Tibial nerve (tissue), 4 donors: Measurements from ENCODE around the gene OR2AP1. TPM values are rescaled to one million over a fixed set of nuclear protein-coding genes. Genes with fewer than 3 reads are reported as not detected.
"Not testable (repeated sequence)": the region's sequence is repeated elsewhere in the genome, so short reads cannot be mapped to it uniquely, and the experiment has no call there.

Experiments
- DNase-seq, 2 donors: peaks; one replicate each; pipeline ENCODE4 v3.0.0-alpha.2; 2019; ENCODE audit warnings: low spot score in 2 of 2
- H3K27ac ChIP-seq, 4 donors: fragments of 200-600 bp; sonication (generic) in 3 of 4; one replicate each; pipeline ENCODE4 v1.5.1; 2017 to 2019; ENCODE audit warnings: mild to moderate bottlenecking in 1 of 4
- H3K27me3 ChIP-seq, 2 donors: fragments of 200-600 bp; sonication (generic) in 1 of 2; one replicate each; pipeline versions ENCODE4 v1.5.1 to v1.6.0; 2017 to 2019
- H3K36me3 ChIP-seq, 3 donors: fragments of 200-600 bp; sonication (generic); one replicate each; pipeline ENCODE4 v1.5.1; 2018 to 2019
- H3K4me1 ChIP-seq, 4 donors: fragments of 200-600 bp; sonication (generic) in 3 of 4; one replicate each; pipeline ENCODE4 v1.5.1; 2017 to 2019
- H3K4me3 ChIP-seq, 4 donors: fragments of 200-600 bp; sonication (generic) in 3 of 4; one replicate each; pipeline ENCODE4 v1.5.1; 2017 to 2019; ENCODE audit warnings: mild to moderate bottlenecking in 1 of 4, moderate library complexity in 1 of 4
- H3K9me3 ChIP-seq, 4 donors: fragments of 200-600 bp; sonication (generic) in 3 of 4; one replicate each; pipeline ENCODE4 v1.5.1; 2017 to 2019
- CTCF ChIP-seq, 5 experiments: fragments of 200-600 bp in 3 of 5; fragments of 450-650 bp in 2 of 5; sonication (generic) in 3 of 5; IDR thresholded peaks; one replicate each; pipeline ENCODE4 v1.5.1; 2016 to 2019; ENCODE audit warnings: antibody characterized with exemption in 5 of 5, mild to moderate bottlenecking in 3 of 5, moderate library complexity in 2 of 5
- EP300 ChIP-seq, 2 donors: sonication (generic); formaldehyde crosslinking; IDR thresholded peaks; one replicate each; pipeline ENCODE4 v1.6.1; 2017; ENCODE audit warnings: antibody characterized with exemption in 2 of 2, mild to moderate bottlenecking in 1 of 2
- POLR2A ChIP-seq, 2 donors: fragments of 450-650 bp; IDR thresholded peaks; one replicate each; pipeline ENCODE4 v1.6.1; 2017; ENCODE audit warnings: antibody characterized with exemption in 2 of 2, mild to moderate bottlenecking in 2 of 2, moderate library complexity in 2 of 2
- WGBS, 2 donors: methylation state at CpG; one replicate each; pipeline ENCODE4 v1.1.5; 2018; 5-methylcytosine and 5-hydroxymethylcytosine counted together
- total RNA-seq, 4 donors: library from RNA; depleted of rRNA; stranded (reverse); fragments of >200 nt; gene quantifications; one replicate each; pipeline ENCODE4 v1.1.0, GENCODE V29; 2016

Gene OR2AP1
- total RNA-seq, 4 donors from 2014 or later: not detected

- Histone ChIP-seq H3K36me3 (no peaks in the 10 kb centered on the region), H3K27ac (no peak overlapping the region), H3K4me1 (no peaks in the 10 kb centered on the region), H3K4me3 (no peak overlapping the region), H3K9me3 (peaks cover 0 to 24% (median 0%) of the 10 kb centered on the region in 4 donors), H3K27me3 (no peaks in the 10 kb centered on the region)
- TF ChIP-seq EP300 (IDR thresholded peaks at IDR 0.05): no peak
- TF ChIP-seq CTCF (IDR thresholded peaks at IDR 0.05): no peak
- TF ChIP-seq POLR2A (IDR thresholded peaks at IDR 0.05): no peak
- no peak for DNase-seq
- WGBS, 2 donors: 95 to 100% methylated on average over 2 of the region's 2 CpGs
Observed at GRCh38 chr12:55582066-55582465, 9.8 kb downstream of the OR2AP1 start.

GRCh38 chr12:55585817-55586216 is 13.5 kb downstream of the OR2AP1 start:
- peaks cover 0 to 21% (median 0%) of the 10 kb centered on the region in 4 donors for H3K9me3 ChIP-seq
- no peak for DNase-seq
- H3K36me3 ChIP-seq: no peaks in the 10 kb centered on the region
- TF ChIP-seq EP300 (IDR thresholded peaks at IDR 0.05): no peak
- TF ChIP-seq POLR2A (IDR thresholded peaks at IDR 0.05): no peak
- no peak for TF ChIP-seq CTCF (IDR thresholded peaks at IDR 0.05)
- H3K27ac ChIP-seq: no peak overlapping the region
- no peaks in the 10 kb centered on the region for H3K4me1 ChIP-seq
- no peaks in the 10 kb centered on the region for H3K27me3 ChIP-seq
- no peak overlapping the region for H3K4me3 ChIP-seq
- 79 to 89% methylated on average over 2 of the region's 2 CpGs for WGBS, 2 donors

GRCh38 chr12:55590152-55590551 is 17.9 kb downstream of the OR2AP1 start:
- not testable (repeated sequence) for H3K4me1 ChIP-seq, H3K27me3 ChIP-seq, H3K4me3 ChIP-seq, H3K27ac ChIP-seq, DNase-seq, H3K36me3 ChIP-seq
- H3K9me3 ChIP-seq: peaks cover 0 to 19% (median 0%) of the 10 kb centered on the region in 4 donors
- 63 to 71% methylated on average over 12 of the region's 12 CpGs for WGBS, 2 donors

- Histone ChIP-seq H3K4me1 (no peaks in the 10 kb centered on the region), H3K9me3 (no peaks in the 10 kb centered on the region), H3K27me3 (no peaks in the 10 kb centered on the region), H3K27ac (no peak overlapping the region), H3K4me3 (no peak overlapping the region), H3K36me3 (no peaks in the 10 kb centered on the region)
- WGBS, 2 donors: 55 to 62% methylated on average over 8 of the region's 8 CpGs
- DNase-seq: no peak
- TF ChIP-seq POLR2A (IDR thresholded peaks at IDR 0.05) (no peak), CTCF (IDR thresholded peaks at IDR 0.05) (no peak), EP300 (IDR thresholded peaks at IDR 0.05) (no peak)
Observed at GRCh38 chr12:55607821-55608594, 35.7 kb downstream of the OR2AP1 start.

GRCh38 chr12:55610598-55610997 is 38.3 kb downstream of the OR2AP1 start:
- no peaks in the 10 kb centered on the region for H3K4me1 ChIP-seq
- H3K27ac ChIP-seq: no peak overlapping the region
- peaks cover 0 to 15% (median 0%) of the 10 kb centered on the region in 4 donors for H3K9me3 ChIP-seq
- no peak overlapping the region for H3K4me3 ChIP-seq
- no peak for DNase-seq
- no peaks in the 10 kb centered on the region for H3K27me3 ChIP-seq
- TF ChIP-seq POLR2A (IDR thresholded peaks at IDR 0.05): no peak
- no peak for TF ChIP-seq CTCF (IDR thresholded peaks at IDR 0.05)
- no peak for TF ChIP-seq EP300 (IDR thresholded peaks at IDR 0.05)
- H3K36me3 ChIP-seq: no peaks in the 10 kb centered on the region
- WGBS, 2 donors: 87 to 89% methylated on average over 1 of the region's 1 CpG
